Measurements from ENCODE around the gene ADAMTS19.

Gene ADAMTS19

GRCh38 chr5:129770024-129770820 is 310.1 kb downstream of the ADAMTS19 start:
- no peak for DNase-seq (ENCODE audit: low spot score)

- DNase-seq (ENCODE audit: low spot score): peak; percentile 63
Observed at GRCh38 chr5:129771058-129771838, 311.1 kb downstream of the ADAMTS19 start.

- no peak for DNase-seq (ENCODE audit: low spot score)
Observed at GRCh38 chr5:129773376-129773775, 313.3 kb downstream of the ADAMTS19 start.

GRCh38 chr5:129781594-129781993 is 321.5 kb downstream of the ADAMTS19 start:
- no peak for DNase-seq (ENCODE audit: low spot score)
